ENCODE measurements around the gene DOCK10.

DOCK10 gene

GRCh38 chr2:224885836-224886547 is 156.3 kb downstream of the DOCK10 start:
- no peaks in the 10 kb centered on the region for H3K9me3 ChIP-seq (ENCODE audit: control insufficient read depth, insufficient read depth, low read depth, low read length)
- ChIA-PET POLR2A (no interaction called here), CTCF (no interaction called here)
- H3K27ac ChIP-seq (ENCODE audit: extremely low read depth, low read depth, low read length), result no peak overlapping the region
- H3K36me3 ChIP-seq (ENCODE audit: control insufficient read depth in 2 of 2, insufficient read depth in 1 of 2, low read length in 2 of 2), result no peaks in the 10 kb centered on the region
- no peak for TF ChIP-seq TCF7L2 (IDR thresholded peaks at IDR 0.05; ENCODE audit: borderline replicate concordance, low read depth, low read length)
- no peak for TF ChIP-seq ZNF449 (tag by site-specific recombination; IDR thresholded peaks at IDR 0.05)
- TF ChIP-seq ZBTB26 (tag by site-specific recombination; optimal IDR thresholded peaks at IDR 0.05), result no peak
- TF ChIP-seq ZNF362 (tag by site-specific recombination; IDR thresholded peaks at IDR 0.05), result no peak
- no peak for TF ChIP-seq ZNF843 (tag by site-specific recombination; IDR thresholded peaks at IDR 0.05)
- TF ChIP-seq HOXD13 (CRISPR knock-in tag; IDR thresholded peaks at IDR 0.05; ENCODE audit: borderline replicate concordance), result no peak
- no peak for TF ChIP-seq ZNF670 (tag by site-specific recombination; IDR thresholded peaks at IDR 0.05; ENCODE audit: low read depth)
- no peak for TF ChIP-seq BCL11B (tag by site-specific recombination; IDR thresholded peaks at IDR 0.05; ENCODE audit: low read depth)
- TF ChIP-seq ZNF394 (tag by site-specific recombination; IDR thresholded peaks at IDR 0.05; ENCODE audit: borderline replicate concordance), result no peak
- no peak for TF ChIP-seq ZNF658 (tag by site-specific recombination; IDR thresholded peaks at IDR 0.05)
- TF ChIP-seq ZBTB48 (tag by site-specific recombination; IDR thresholded peaks at IDR 0.05), result no peak
- H3K4me1 ChIP-seq (ENCODE audit: control insufficient read depth, insufficient read depth, low read length), result peaks cover 3% of the 10 kb centered on the region; the same call in 1 of the 2 replicates
- H3K4me3 ChIP-seq (ENCODE audit: low read depth, low read length), result no peak overlapping the region

GRCh38 chr2:224885291-224885690 is 157.0 kb downstream of the DOCK10 start:
- POLR2A ChIA-PET, result no interaction called here
- CTCF ChIA-PET, result no interaction called here
- H3K4me1 ChIP-seq (ENCODE audit: control insufficient read depth, insufficient read depth, low read length), result peaks cover 3% of the 10 kb centered on the region; the same call in 1 of the 2 replicates
- no peaks in the 10 kb centered on the region for H3K36me3 ChIP-seq (ENCODE audit: control insufficient read depth in 2 of 2, insufficient read depth in 1 of 2, low read length in 2 of 2)
- TF ChIP-seq ZNF596 (tag by site-specific recombination; IDR thresholded peaks at IDR 0.05) (no peak), ZNF324 (tag by site-specific recombination; IDR thresholded peaks at IDR 0.05) (no peak), ZNF571 (tag by site-specific recombination; IDR thresholded peaks at IDR 0.05) (no peak), ZFP69B (tag by site-specific recombination; IDR thresholded peaks at IDR 0.05) (no peak)
- H3K4me3 ChIP-seq (ENCODE audit: low read depth, low read length), result no peak overlapping the region
- no peak overlapping the region for H3K27ac ChIP-seq (ENCODE audit: extremely low read depth, low read depth, low read length)
- H3K9me3 ChIP-seq (ENCODE audit: control insufficient read depth, insufficient read depth, low read depth, low read length), result no peaks in the 10 kb centered on the region

GRCh38 chr2:224884188-224884587 is 158.1 kb downstream of the DOCK10 start:
- ChIA-PET POLR2A (no interaction called here), CTCF (interaction anchor here (0.6 kb wide), 2 partner anchors 8 to 141 kb away, joined by 4 read pairs; no protein-coding TSS in a partner anchor)
- Histone ChIP-seq H3K4me3 (ENCODE audit: low read depth, low read length) (no peak overlapping the region), H3K27ac (ENCODE audit: extremely low read depth, low read depth, low read length) (no peak overlapping the region), H3K9me3 (ENCODE audit: control insufficient read depth, insufficient read depth, low read depth, low read length) (no peaks in the 10 kb centered on the region), H3K36me3 (ENCODE audit: control insufficient read depth in 2 of 2, insufficient read depth in 1 of 2, low read length in 2 of 2) (no peaks in the 10 kb centered on the region), H3K4me1 (ENCODE audit: control insufficient read depth, insufficient read depth, low read length) (peaks cover 3% of the 10 kb centered on the region; the same call in 1 of the 2 replicates)
- TF ChIP-seq KLF10 (tag by site-specific recombination; IDR thresholded peaks at IDR 0.05), result no peak
- no peak for TF ChIP-seq ZNF785 (tag by site-specific recombination; IDR thresholded peaks at IDR 0.05)
- TF ChIP-seq ZNF221 (tag by site-specific recombination; IDR thresholded peaks at IDR 0.05; ENCODE audit: borderline replicate concordance), result no peak
- no peak for TF ChIP-seq ZNF16 (tag by site-specific recombination; IDR thresholded peaks at IDR 0.05; ENCODE audit: low read depth)
- TF ChIP-seq HOXD13 (CRISPR knock-in tag; IDR thresholded peaks at IDR 0.05; ENCODE audit: borderline replicate concordance), result no peak
- TF ChIP-seq ZNF776 (tag by site-specific recombination; IDR thresholded peaks at IDR 0.05; ENCODE audit: borderline replicate concordance), result no peak
